ENCODE data around the gene RTP2.
A peak's percentile ranks its signal among the peaks of the same experiment; 100 is the strongest.
"Not testable (repeated sequence)": the region's sequence is repeated elsewhere in the genome, so short reads cannot be mapped to it uniquely, and the experiment has no call there.

The RTP2 gene

DNA sequence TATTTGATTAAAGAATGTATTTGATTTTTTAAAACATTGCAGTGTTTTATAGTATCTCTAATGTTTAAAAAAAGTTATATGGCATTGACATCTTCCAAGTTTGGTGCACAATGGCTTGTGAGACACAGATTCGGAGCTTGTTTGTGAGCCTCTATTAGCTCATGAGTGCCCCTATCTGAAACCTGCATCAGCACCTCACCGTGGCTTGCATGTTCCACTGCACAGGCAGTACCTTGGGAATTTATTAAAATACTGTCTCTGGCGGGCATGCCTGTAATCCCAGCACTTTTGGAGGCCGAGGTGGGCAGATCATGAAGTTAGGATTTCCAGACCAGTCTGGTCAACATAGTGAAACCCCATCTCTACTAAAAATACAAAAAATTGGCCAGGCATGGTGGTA, 6.8 kb upstream of the RTP2 start:
- peak; percentile 1 for DNase-seq

DNA sequence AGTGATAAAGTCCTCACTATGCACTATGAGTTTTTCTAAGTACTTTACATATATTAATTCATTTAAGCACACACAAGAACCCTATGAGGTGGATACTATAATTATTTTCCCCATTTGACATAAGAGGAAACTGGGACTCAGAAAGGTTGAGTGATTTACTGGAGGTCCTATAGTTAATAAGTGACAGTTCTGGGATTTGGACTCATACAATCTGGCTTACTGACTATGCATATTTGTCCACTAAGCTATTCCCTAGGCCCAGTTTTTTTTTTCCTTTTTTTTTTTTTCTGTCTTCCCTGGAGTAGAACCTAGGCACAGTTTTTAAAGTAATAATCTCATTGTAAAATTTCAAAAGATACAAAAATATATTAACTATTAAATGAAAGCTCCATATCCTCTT, 6.3 kb upstream of the RTP2 start:
- DNase-seq, result no peak

DNA sequence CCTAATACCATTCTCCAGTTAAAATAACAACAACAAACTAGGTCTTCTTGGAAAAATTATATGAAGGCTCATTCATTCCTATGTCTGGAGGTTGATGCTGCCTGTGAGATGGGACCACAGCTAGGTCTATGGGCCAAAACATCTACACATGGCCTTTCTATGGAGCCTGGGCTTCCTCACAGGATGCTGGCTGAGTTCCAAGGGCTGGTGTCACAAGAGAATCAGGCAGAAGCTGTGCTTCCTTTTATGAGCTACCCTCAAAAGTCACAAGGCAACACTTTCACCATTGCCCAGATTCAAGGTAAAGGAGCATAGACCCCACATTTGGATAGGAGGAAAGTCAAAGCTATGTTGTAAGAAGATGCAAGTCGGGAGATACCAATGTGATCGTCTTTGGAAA, 4.6 kb upstream of the RTP2 start:
- DNase-seq, result no peak

DNA sequence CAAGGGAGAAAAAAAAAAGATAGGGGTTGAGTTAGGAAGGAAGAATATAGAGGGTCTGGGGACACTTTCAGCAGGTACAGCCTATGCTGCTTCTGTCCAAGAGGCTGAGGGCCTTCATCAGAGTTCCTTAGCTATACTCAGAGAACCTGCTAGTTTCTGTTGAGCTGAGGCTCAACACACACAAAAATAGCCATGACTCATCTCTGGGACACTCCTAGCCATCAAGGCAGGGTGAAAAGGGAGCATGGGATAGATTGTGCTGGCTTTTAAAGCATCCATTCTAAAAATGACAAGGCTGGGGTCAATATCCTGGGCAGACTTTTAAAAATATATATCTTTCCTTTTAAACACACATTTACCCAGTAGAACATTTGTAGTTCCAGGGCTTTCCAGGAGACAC, 2.8 kb upstream of the RTP2 start:
- no peak for DNase-seq

DNA sequence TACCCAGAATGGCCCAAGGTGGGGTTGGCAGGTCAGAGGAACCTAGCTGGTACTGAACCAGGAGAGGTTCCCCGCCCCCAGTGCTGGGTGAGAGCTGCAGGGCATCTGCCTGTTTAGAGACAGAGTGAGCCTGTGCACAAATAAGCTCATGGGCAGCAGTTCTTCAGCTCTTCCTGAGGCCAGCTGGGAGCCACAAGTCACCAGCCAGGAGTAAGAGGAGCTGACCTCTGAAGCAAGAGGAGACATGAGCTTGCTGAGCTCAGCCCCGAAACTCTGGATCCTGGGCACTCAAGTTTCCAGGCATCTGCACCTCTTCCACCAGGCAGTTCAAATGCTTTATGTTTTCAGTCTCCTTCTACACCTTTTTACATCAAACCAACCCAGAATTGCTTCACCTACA, 2.1 kb downstream of the RTP2 start:
- no peak for DNase-seq

DNA sequence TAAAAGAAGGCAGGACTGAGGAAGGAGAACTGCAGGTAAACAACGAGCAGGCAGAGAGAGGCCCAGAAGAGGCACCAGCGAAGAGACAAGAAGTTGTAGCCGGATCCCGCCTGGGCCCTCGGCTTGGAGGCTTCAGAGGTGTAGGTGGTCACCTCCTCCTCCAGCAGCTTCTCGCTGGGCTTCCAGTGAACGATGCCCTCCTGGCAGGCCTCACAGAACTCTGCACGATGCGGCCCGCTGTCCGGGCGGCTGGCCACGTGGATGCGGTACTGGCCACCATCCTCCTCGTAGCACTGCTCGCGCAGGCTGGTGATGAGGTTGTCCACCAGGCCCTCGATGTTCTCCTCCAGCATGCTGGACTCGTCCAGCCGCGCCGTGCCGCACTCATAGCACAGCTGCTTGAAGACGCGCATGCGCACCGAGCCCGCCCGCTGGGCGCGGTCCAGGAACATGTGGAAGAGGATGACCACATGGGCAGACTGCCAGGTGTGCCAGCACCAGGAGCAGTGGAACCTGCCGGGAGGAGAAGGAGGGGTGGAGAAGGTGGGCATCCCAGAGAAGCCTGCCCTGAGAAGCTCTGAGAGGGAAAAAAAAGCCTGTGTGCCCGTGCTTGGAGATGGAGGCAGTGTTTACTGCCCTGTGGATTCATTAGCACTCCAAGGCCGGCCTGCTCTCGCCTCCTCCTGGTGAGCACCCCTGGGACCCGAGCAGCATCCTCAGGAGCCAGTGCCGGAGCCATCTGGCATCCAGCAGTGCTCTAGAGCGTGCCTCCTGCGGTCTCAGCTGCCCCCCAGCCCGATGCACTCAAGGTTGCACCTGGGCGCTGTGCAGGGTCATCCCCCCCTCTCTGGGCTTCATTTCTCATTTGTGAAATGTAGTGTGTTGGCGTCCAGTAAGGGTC, 3.6 kb downstream of the RTP2 start:
- DNase-seq, result no peak

DNA sequence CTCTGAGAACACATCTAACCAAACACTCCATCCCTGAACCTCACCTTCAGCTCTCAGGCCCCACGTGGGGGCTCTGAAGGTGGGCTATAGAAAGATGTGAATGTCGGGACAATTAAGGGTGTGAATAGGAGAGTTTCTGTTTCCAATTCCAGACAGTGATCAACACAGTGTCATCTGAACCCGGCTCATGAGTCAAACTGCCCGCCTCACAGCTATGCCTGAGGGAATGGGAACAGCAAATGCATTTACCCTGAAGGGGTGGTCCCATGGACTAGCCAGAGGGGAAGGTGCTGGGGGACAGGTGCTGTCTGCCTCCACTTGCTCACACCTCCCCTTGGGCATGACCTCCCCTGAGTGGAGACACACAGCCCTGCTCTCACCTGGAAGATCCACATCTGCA, 6.3 kb downstream of the RTP2 start:
- no peak for DNase-seq

DNA sequence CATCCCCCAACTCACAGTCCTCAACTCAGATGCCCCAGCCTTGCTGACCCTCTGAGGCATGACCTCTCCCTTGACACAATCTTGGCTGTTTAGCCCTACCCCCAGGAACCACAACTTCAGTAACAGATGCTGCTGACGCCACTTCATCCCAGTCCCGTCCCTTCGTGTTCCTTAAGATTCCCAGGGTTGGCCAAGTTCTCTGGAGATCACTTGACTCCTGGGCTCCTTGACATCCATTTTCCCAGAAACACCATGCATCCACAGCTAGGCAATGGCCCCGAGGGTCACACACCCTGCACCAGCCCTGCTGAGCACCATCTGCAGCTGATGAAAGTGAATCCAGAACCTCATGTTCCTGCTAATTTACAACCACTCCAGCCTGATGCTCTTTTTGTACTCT, 6.9 kb downstream of the RTP2 start:
- no peak for DNase-seq

DNA sequence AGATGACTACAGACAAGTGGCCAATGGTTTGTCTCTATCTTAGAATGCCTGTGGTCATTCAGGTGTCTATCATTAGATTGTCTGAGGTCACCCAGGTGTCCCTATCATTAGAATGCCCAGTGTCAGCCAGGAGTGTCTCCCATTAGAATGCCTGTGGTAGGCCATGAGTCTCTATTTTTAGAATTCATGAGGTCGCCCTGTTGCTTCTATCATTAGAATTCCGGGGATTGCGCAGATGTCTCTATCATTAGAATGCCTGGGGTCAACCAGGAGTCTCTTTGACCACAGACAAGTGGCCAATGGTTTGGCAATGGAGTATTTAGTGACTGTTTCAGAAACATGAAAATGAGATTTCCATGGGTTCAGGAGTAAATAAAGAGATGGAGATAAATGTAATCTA, 7.6 kb downstream of the RTP2 start:
- DNase-seq, result no peak

DNA sequence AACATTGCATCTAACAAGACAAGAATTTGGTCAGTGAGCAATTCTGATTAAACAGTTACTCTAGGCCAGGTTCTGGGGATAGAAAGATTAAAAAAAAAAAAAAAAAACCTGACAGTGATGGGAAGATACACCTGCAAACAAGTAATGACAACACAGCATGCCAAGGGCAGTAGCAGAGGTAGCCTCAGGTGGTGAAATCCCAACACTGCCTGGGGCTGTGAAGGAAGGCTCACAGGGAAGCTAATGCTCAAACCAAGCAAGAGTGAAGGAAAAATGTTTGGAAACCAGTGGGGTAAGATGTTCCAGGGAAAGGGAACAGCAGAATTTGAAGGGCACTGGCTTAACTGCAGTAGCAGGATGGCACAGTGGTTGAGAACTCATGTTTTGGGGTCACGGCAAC, 8.9 kb downstream of the RTP2 start:
- DNase-seq, result no peak

DNA sequence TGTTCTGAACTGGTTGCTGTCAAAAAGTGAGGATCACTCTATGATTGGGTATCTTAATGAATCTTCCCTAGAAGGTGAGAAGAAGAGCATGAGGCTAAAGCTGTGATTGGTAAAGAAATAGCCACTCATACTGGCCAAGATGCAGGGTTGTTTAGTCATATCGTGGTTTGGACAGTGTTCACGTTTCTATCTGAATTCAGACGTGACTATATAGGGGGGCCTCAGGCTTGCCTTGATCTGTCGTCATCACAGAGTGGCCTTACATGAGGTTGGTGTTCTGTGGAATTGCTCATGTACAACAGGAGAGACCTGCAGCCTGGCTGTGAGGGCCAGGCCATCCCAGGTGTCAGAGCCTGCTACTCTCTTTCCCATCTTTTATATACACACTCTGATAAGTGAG, 12.4 kb downstream of the RTP2 start:
- DNase-seq, result no peak

DNA sequence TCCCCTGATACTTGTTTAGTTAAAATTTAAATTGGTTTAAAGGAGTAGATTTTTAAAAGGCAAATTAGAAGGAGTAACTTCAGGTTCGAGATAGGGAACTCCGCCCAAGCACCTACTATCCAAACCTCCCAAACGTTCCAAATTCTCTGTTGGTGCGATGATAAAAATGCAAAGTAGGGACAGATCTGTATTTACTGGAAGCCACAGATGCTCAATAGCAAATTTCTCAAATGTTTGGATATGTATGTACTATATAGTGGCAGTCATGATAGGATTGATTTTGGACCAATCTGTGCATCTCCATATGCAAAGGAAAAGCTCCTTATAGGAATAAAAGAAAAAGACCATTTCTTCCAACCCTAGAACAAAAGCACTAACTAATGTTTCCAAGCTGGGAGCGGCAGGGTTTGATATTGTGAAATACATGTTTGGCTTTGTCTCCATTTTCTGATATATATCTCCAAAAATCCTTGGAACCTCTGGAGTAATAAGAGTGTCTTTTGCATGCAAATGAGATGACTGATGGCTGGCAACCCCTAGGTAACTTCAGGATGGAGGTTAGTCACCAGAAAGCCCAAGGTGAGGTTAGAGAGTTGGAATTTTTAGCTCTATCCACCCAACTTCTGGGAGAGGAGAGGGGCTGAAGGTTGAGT, 15.6 kb downstream of the RTP2 start:
- no peak for DNase-seq

DNA sequence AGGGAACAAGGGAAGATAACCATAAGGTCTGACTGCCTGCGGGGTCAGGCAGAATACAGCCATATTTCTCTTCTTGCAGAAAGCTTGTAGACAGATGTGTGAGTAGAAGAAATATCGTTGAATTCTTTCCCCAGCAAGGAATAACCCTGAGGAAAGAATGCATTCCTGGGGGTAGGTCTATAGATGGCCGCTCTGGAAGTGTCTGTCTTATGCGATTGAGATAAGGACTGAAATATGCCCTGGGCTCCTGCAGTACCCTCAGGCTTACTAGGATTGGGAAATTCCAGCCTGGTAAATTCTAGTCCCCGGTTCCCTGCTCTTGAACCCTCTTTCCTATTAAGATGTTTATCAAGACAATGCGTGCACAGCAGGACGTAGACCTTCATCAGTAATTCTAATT, 16.4 kb downstream of the RTP2 start:
- DNase-seq, result no peak

DNA sequence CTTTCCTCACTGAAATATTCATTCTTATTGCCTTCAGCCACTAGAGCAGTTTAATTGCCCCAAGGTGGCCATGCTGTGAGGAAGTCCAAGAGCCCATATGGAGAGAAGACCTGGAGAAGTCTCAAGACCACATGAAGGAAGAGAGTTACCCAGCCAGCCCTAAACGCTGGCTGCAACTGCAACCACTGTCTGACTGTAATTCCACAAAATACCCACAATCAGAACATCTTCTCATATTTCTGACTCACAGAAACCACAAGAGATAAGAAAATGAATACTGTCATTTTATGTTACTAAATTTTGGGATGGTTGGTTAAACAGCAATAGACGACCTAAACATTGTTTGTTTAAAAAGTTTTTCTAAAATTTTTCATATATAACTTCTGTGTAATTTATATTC, 17.5 kb downstream of the RTP2 start:
- DNase-seq, result no peak

DNA sequence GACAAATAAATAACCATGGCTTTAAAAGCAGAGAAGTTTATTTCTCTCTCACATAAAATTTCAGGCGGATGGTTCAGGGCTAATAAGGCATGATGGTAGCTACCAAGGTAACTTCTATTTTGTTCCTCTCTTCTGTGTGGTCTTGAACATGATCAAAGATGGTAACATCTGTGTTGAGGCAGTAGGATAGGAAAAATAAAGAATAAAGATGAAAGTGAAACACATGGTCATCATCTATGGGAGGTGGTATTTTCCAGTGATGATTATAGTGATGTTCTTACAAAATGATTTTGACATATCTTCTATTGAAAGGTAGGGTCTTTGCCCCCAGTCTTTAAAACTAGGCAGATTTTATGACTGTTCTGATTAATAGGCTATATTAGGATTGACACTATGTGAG, 17.9 kb downstream of the RTP2 start:
- no peak for DNase-seq

DNA sequence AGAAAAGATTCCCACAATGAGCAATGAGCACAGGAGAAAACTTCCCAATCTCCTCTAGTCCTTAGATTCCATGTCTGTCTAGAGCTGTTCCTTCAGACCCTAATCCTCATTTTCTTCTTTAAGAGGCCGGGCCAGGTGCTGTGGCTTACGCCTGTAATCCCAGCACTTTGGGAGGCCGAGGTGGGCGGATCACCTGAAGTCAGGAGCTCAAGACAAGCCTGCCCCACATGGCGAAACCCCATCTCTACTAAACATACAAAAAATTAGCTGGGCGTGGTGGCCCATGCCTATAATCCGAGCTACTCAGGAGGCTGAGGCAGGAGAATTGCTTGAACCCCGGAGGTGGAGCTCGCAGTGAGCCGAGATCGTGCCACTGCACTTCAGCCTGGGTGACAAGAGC, 20.6 kb downstream of the RTP2 start:
- DNase-seq, result not testable (repeated sequence)

DNA sequence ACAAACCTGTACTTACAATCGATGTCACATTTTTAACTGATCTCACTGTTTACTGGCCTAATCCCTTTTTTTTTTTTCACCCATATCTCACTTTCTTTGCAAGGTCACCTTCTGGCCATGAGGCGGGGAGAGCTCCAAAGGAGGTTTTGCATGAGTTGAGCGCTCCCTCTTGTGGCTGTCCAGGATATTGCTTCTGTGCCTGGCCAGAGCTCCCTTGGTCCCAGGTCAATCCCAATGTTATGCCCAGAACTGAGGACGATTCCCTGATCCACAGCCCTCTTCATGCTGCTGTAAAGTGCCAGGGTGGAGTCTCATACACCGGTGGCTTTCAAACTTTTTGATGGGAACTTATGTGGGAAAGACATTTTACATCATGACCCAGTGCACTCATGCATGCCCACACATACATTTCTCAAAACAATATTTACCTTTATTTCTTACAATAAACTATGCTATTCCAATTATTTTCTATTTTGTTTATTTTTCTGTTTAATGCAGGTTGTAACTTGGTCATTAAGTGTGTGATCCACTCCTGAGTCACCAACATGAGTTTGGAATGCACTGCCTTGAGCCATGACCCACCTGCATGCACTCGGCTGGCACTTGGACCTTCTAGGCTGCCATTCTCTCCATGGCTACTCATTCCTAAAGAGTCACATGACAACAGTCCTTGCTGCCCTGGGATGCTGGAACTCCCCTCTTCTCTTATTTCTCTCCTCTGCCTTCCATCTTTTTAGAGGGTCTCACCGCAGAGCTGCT, 22.5 kb downstream of the RTP2 start:
- peak; percentile 81 for DNase-seq

DNA sequence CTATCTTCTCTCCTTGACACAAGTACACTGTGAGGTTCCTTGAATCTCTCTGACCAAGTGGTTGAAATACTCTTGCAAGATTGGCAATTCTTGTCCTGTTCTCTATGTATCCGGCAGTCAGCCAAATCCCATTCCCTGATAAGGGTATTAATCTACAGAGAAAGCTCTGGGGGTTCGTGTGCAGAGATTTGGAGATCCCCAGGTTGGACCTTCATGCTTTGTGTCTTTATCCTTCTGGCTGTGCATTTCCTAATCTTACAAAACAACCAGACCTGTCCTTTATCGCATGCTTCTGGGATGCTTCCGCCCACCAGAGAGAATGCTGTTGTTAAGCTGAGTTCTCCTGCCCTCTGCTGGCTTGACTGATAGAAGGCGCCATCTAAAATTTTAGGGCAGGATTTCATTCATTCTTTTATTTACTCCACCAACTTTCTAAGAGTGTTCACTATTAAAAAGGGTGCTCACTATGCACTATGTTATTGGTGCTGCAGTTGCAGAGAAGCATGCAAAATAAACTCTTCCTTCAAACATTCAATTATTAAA, 23.6 kb downstream of the RTP2 start:
- peak; percentile 52 for DNase-seq

DNA sequence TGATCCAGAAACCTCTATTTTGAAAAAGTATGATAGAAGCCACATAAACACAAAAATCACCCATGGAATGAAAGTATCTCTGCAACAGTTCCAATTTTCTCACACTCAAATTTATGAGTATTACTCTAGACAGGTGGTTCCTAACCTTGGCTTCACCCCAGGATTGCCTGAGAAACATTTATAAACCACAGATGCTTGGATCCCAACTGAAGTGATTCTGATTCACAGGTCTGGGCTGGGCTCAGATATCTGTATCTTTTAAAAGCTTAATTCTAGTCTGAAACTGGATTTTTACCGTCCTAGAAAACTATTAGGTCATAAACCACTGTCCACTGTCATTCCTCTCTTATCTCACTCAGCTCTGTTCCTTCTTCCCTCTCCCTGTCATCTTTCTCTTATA, 24.8 kb downstream of the RTP2 start:
- DNase-seq, result peak; percentile 3

DNA sequence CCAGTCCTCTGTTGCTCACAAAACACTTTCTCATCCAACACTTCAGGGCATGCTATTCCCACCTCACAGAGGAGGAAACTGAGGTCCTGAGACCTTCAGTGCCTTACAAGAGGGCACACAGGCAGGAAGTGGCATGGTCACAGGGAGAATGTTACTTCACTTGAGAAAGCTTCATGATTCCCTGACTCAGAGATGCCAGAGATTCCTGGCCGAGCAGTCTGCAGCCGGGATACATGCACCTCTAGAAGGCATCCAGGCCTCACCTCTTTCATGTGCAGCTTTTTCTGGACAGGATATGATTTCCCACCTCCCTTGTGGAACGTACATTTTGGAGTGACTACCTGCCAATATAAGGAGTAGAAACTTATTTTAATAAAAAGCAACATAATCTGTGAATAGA, 29.3 kb downstream of the RTP2 start:
- DNase-seq, result no peak

DNA sequence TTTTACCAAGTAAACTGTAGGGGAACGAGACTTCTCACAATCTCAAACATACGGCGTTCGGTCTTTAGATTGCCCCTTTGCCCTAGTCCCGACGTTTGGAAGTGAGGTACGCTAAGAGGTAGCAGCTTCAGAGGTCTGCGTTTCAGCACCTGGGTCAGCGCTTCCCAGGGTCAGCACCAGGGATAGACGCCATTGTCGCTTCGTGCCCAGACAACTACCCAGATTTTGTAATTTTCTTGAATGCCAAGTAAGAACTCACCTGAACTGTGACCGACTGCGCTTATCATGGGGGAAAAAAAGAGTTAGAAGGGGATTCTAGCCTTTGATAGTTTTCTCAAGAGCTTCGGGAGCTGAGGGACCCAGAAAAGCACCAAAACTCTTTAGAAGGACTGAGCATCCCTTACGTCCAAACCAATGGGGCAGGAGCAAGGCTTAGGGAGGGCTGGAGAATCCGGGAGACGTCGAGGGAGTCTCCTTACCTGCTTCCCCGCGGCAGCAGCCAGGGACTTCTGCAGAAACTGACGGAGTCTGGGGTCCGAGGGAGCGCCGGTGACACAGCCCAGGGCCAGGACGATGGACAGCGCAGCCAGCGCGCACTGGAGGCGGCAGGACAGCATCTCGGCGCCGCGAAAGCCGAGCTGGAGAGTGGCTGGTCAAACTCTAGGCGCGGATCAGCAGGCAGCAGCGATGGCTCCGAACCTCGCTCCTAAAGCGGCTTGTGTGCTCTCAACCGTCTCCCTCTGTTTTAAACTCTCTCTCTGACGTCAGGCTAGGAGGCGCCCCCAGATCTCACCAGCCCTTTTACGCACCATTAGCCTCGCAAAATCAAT, 32.5 kb downstream of the RTP2 start, which contains the start of gene SST:
TSS of gene SST (minus strand) at position 720 of the 830 bp plus-strand sequence. CDS start at position 617, 103 bp downstream.
- no peak for DNase-seq

DNA sequence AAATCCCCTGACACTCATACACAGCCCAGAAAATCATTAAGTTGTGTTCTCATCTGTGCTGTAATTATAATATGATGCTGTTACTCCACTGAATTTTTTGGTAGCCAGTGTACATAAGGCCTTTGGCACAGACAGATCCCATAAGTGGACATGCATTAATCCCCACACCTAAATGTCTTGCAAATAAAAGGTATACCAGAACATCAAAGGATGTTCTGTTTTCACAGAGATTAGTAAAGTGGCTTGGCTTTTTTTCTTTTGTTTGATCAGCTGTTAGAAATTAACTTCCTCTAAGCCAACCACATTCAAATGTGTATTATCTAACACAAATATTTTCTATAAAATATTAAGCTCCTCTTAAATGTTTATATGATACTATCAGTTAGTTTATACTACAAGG, 34.8 kb downstream of the RTP2 start:
- no peak for DNase-seq

All from NCI-H2171 treated with DMSO at 0.1 percent for 48 hours (cell line).